DND-41 (cell line): ENCODE measurements around the gene TUBGCP3.

Source experiments
- ATAC-seq: fragments of 200-7000 bp; cut with Tn5 transposase; 3 replicates; pipeline ENCODE4 v1.9.1; 2021; ENCODE audit warnings: low read depth; ENCODE audit not compliant: insufficient read depth
- DNase-seq: peaks from one replicate; pipeline ENCODE4 v3.0.0-alpha.2; 2020
- H2AFZ ChIP-seq: 2 replicates; pipeline ENCODE4 v1.6.0; 2012; ENCODE audit warnings: low read depth, low read length
- H3K27ac ChIP-seq: 2 replicates; pipeline ENCODE4 v1.5.1; 2012; ENCODE audit warnings: low read length, inconsistent platforms
- H3K27me3 ChIP-seq: fragments of 200-600 bp; sonication (generic); 2 replicates; pipeline ENCODE4 v1.6.0; 2012; ENCODE audit warnings: low read length, mild to moderate bottlenecking, inconsistent platforms; ENCODE audit not compliant: insufficient read depth, poor library complexity
- H3K36me3 ChIP-seq: 2 replicates; pipeline ENCODE4 v1.5.1; 2012; ENCODE audit warnings: low read length, inconsistent platforms; ENCODE audit not compliant: insufficient read depth
- H3K4me1 ChIP-seq: 2 replicates; pipeline ENCODE4 v1.5.1; 2012; ENCODE audit warnings: mild to moderate bottlenecking, low read length; ENCODE audit not compliant: insufficient read depth
- H3K4me2 ChIP-seq: 2 replicates; pipeline ENCODE4 v1.6.0; 2012; ENCODE audit warnings: mild to moderate bottlenecking, moderate library complexity, low read length, inconsistent platforms; ENCODE audit not compliant: insufficient read depth
- H3K4me3 ChIP-seq, 2 experiments: fragments of 200-600 bp in 1 of 2; shearing (Covaris generic) in 1 of 2; 2 replicates each; pipeline ENCODE4 v1.5.1; 2012 to 2016; ENCODE audit warnings: inconsistent platforms in 2 of 2, low read length in 2 of 2, mild to moderate bottlenecking in 2 of 2, low read depth in 1 of 2, moderate library complexity in 1 of 2
- H3K79me2 ChIP-seq: 2 replicates; pipeline ENCODE4 v1.6.0; 2012; ENCODE audit warnings: low read length, inconsistent platforms; ENCODE audit not compliant: insufficient read depth
- H3K9ac ChIP-seq: 2 replicates; pipeline ENCODE4 v1.6.0; 2012; ENCODE audit warnings: low read depth, mild to moderate bottlenecking, inconsistent platforms, low read length, moderate library complexity
- H3K9me3 ChIP-seq: 2 replicates; pipeline ENCODE4 v1.5.1; 2012; ENCODE audit warnings: low read length, moderate library complexity, mild to moderate bottlenecking, inconsistent platforms; ENCODE audit not compliant: insufficient read depth, severe bottlenecking
- H4K20me1 ChIP-seq: 2 replicates; pipeline ENCODE4 v1.6.0; 2012; ENCODE audit warnings: low read length; ENCODE audit not compliant: insufficient read depth
- EZH2 ChIP-seq: IDR thresholded peaks from 3 replicates; pipeline ENCODE4 v1.6.1; 2012; ENCODE audit warnings: borderline replicate concordance, low read depth, mild to moderate bottlenecking, moderate library complexity, low read length, inconsistent platforms; ENCODE audit not compliant: severe bottlenecking
- TF ChIP-seq, protein P1 (sequence below): IDR thresholded peaks from 2 replicates; pipeline ENCODE4 v1.5.1; 2012; ENCODE audit warnings: borderline replicate concordance, low read length, moderate library complexity, mild to moderate bottlenecking; ENCODE audit not compliant: poor library complexity, severe bottlenecking; ENCODE audit errors: extremely low read depth

Gene TUBGCP3

DNA sequence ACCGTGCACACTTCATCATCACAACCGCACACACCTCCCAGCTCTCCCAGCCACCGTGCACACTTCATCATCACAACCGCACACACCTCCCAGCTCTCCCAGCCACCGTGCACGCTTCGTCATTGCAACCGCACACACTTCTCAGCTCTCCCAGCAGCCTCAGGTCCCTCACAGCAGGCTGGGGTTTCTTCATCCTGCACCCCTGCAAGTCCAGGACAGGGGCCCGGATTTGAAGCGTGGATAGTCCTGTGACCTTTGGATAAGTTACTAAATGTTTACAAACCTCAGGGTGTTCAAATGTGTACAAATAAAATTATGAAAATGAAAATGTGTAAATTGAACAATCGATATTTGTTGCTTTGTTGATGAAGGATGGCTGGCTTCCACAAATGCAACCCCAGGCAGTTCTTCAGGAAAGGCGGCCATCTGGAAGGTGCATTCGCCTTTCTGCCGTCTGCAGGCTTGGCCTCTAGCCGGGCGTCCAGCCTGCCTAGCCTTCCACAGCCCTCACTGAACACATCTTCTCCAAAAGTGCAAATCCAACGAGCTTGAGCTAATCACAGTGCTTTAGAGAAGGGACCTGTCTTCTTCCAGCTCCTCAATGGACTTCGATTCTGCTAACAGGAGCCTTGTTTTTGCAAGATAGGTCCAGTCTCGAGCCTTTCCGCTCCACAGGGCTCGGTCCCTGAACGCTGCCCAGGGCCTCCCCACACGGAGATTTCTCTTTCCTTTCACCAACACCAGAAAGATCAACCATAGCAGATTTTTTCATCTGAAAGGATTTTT lies 137.6 kb downstream of the TUBGCP3 start:
- Histone ChIP-seq H4K20me1 (0 out of 2 replicates have a peak, but pooled peaks cover 5% of the 10 kb centered on the region), H3K79me2 (no peaks in the 10 kb centered on the region), H2AFZ (no peak overlapping the region), H3K4me3 (no peak overlapping the region), H3K4me1 (no peaks in the 10 kb centered on the region), H3K4me2 (no peak overlapping the region), H3K9me3 (no peaks in the 10 kb centered on the region), H3K9ac (no peak overlapping the region), H3K27me3 (peaks cover 2% of the 10 kb centered on the region), H3K36me3 (no peaks in the 10 kb centered on the region), H3K27ac (no peak overlapping the region)
- TF ChIP-seq, protein P1, sequence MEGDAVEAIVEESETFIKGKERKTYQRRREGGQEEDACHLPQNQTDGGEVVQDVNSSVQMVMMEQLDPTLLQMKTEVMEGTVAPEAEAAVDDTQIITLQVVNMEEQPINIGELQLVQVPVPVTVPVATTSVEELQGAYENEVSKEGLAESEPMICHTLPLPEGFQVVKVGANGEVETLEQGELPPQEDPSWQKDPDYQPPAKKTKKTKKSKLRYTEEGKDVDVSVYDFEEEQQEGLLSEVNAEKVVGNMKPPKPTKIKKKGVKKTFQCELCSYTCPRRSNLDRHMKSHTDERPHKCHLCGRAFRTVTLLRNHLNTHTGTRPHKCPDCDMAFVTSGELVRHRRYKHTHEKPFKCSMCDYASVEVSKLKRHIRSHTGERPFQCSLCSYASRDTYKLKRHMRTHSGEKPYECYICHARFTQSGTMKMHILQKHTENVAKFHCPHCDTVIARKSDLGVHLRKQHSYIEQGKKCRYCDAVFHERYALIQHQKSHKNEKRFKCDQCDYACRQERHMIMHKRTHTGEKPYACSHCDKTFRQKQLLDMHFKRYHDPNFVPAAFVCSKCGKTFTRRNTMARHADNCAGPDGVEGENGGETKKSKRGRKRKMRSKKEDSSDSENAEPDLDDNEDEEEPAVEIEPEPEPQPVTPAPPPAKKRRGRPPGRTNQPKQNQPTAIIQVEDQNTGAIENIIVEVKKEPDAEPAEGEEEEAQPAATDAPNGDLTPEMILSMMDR, result no peak
- TF ChIP-seq EZH2, result no peak
- ATAC-seq, result no peak
- DNase-seq, result no peak

GRCh38 chr13:112449545-112449930 lies 138.4 kb downstream of the TUBGCP3 start:
- Histone ChIP-seq H3K79me2 (no peaks in the 10 kb centered on the region), H3K4me3 (no peak overlapping the region), H4K20me1 (0 out of 2 replicates have a peak, but pooled peaks cover 5% of the 10 kb centered on the region), H3K9ac (no peak overlapping the region), H3K9me3 (no peaks in the 10 kb centered on the region), H2AFZ (no peak overlapping the region), H3K4me2 (no peak overlapping the region), H3K27ac (no peak overlapping the region), H3K27me3 (peaks cover 2% of the 10 kb centered on the region), H3K36me3 (no peaks in the 10 kb centered on the region), H3K4me1 (no peaks in the 10 kb centered on the region)
- no peak for ATAC-seq
- DNase-seq, result no peak
- TF ChIP-seq, protein P1, result no peak
- TF ChIP-seq EZH2, result no peak

DNA sequence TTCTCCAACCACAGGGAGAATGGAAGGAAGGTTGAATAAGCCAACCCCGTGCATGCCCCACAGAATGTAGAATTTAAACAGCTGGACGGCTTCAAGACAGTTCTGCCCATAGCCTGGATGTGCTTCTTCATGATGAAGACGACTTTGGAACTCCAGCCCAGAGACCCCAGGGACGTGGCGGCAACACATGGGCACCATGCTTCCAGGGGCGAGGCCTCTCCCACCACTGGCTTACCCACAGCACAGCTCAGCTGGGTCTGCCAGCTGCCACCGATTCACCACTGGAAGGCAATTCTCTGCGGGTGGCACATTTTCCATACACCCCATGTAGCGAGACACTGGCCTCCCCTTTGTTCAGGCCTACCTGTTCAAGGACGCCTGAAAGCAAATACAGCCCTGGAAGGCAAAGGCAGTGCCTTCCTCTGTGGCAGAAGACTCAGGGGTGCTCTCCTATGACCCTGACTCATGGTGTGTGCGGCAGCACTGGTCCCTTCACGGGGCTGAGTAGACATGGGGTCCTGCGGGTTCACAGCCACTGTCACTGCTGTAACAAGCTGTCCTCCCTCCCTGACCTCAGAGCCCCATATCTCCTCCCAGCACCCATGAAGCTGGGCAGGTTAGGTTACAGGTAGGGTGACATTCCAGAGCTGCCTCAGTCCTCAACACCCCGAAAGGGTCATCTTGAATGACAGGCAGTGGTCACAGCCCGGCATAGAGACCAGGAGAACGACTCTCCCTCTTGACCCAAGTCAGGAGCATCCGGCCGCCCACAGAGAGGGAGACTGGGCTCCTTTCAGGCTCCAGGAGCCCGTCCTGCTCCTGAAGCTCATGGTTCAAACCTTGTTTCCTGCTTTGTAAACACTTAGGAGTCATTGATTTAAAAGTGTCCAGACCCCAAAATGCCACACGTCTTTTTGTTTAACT lies 139.1 kb downstream of the TUBGCP3 start:
- no peak for TF ChIP-seq EZH2
- TF ChIP-seq, protein P1, result no peak
- H3K79me2 ChIP-seq, result no peaks in the 10 kb centered on the region
- peaks cover 2% of the 10 kb centered on the region for H3K27me3 ChIP-seq
- no peak overlapping the region for H3K4me2 ChIP-seq
- no peak overlapping the region for H3K9ac ChIP-seq
- H3K36me3 ChIP-seq, result no peaks in the 10 kb centered on the region
- H3K4me3 ChIP-seq, result no peak overlapping the region
- DNase-seq, result no peak
- no peak overlapping the region for H3K27ac ChIP-seq
- 0 out of 2 replicates have a peak, but pooled peaks cover 2% of the 10 kb centered on the region for H4K20me1 ChIP-seq
- no peak for ATAC-seq
- H3K9me3 ChIP-seq, result no peaks in the 10 kb centered on the region
- no peak overlapping the region for H2AFZ ChIP-seq
- no peaks in the 10 kb centered on the region for H3K4me1 ChIP-seq
